A204.1 (cell line): ENCODE measurements around the gene PSMD12.
"Not testable (repeated sequence)": the region's sequence is repeated elsewhere in the genome, so short reads cannot be mapped to it uniquely, and the experiment has no call there.

Experiments
- FAIRE-seq: peaks from 2 replicates; lab custom pipeline; 2012; peaks lifted over from hg19 to GRCh38; lab: Jason Lieb, UNC

PSMD12 gene

DNA sequence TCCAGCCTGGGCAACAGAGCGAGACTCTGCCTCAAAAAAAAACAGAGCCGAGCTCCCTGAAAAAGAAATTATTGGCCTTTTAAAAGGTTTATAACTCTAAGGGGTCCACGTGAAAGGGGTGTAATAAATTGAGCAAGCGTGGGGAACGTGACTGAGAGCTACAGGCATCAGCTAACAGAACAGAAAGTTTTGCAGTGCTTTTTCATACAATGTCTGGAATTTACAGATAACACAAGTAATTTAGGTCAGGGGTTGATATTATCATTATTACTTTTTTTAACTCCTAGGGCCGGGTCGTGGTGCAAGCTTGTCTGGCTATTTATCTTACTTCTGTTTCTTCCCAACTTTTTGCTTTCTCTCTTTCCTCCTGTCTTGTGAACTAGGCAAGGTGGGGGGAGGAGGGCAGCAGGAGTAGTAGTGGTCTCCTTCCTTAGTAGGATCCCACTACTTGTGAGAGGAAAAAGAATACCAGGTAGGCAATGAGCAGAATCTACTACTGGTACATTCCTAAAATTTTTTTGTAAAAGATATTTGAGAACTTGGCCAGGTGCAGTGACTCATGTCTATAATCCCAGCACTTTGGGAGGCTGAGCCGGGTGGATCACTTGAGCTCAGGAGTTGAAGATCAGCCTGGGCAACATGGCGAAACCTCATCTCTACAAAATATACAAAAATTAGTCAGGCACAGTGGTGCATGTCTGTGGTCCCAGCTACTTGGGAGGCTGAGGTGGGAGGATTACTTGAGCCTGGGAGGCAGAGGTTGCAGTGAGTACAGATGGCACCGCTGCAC, 60.7 kb downstream of the PSMD12 start:
- not testable (repeated sequence) for FAIRE-seq

DNA sequence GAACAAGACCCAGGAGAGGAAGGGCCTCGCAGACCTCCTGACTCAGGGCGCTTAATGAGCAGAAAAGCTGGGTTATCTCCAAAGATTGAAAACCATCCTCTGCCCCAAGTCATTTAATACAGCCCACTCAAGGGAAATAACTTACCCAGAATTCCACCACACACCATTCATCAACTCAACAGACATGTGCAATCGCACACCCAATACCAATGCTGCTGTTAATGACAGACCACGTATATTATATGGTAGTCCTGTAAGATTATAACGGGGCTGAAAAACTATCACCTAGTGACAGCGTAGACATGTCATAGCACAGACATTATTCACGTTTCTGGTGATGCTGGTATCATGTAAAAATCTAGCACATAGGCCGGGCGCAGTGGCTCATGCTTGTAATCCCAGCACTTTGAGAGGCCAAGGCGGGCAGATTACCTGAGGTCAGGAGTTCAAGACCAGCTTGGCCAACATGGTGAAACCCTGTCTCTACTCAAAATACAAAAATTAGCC, 68.9 kb downstream of the PSMD12 start:
- no peak for FAIRE-seq

DNA sequence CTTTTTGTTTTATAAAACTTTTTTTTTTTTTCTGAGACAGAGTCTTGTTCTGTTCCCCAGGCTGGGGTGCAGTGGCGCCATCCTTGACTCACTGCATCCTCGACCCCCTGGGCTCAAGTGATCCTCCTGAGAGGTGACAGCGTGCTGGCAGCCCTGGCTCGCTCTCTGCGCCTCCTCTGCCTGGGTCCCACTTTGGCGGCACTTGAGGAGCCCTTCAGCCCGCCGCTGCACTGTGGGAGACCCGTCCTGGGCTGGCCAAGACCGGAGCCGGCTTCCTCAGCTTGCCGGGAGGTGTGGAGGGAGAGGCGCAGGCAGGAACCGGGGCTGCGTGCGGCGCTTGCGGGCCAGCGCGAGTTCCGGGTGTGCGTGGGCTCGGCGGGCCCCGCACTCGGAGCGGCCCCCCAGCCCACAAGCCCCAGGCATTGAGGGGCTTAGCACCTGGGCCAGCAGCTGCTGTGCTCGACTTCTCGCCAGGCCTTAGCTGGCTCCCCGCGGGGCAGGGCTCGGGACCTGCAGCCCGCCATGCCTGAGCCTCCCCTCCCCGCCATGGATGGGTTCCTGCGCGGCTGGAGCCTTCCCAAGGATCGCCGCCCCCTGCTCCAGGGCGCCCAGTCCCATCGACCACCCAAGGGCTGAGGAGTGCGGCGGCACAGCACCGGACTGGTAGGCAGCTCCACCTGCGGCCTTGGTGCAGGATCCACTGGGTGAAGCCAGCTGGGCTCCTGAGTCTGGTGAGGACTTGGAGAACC, 71.8 kb downstream of the PSMD12 start:
- FAIRE-seq: no peak

DNA sequence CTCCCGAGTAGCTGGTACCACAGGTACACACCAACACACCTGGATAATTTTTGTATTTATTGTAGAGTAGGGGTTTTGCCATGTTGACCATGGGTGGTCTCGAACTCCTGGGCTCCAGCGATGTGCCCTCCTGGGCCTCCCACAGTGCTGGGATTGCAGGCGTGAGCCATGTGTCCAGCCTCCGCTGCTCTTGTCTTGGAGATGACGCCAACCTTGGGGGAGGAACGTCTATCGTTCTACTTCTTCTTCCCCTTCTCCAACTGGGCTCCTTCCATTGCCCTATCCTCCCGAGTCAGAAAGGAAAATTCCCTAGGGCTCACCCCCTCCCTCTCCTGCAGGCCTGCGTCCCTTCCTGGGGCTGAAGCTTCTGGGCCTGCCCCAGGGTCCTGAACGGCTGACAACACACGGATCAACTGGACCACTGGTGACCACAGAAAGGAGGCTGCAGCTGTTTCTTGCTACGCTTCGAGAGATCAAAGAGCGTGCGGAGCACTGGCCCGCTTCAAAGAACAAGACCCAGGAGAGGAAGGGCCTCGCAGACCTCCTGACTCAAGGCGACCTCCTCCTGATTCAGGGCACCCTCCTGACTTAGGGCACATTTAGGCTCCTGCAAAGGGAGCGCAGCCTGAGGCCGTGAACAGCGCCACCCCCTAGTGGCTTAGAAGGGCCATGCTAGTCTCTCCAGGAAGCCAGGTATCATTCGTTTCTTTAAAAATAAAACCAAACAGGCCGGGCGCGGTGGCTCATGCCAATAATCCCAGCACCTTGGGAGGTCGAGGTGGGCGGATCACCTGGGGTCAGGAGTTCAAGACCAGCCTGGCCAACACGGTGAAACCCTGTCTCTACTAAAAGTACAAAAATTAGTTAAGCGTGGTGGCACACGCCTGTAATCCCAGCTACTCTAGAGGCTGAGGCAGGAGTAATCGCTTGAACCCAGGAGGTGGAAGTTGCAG, 72.8 kb downstream of the PSMD12 start:
- FAIRE-seq: no peak

DNA sequence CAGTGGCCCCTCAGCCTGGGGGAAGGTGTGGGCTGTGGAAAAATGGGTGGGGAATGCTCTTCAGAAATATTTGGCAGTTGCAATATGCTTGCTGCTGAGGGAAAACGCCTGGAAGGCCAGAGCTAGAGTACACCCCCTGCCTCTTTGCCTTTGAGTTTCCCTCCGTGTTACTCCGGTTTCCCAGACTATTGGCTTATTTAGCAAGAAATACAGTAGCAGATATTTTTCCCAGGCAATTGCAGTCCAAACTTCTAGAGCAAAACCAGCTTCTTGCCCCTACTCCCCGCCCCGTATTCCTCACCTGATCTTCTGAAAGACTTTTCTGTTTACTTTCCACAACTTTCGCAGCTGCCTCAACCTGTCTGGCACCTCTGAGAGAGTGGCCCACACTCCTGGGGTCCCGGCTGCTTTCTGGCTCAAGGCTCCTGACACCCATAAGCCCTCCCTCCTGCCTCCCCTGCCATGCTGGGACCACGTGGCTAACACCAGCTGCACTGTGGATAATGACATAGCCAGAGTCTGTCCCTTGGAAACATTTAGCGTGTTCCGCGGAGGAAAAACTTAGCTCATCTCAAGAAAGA, 75.6 kb downstream of the PSMD12 start:
- no peak for FAIRE-seq

DNA sequence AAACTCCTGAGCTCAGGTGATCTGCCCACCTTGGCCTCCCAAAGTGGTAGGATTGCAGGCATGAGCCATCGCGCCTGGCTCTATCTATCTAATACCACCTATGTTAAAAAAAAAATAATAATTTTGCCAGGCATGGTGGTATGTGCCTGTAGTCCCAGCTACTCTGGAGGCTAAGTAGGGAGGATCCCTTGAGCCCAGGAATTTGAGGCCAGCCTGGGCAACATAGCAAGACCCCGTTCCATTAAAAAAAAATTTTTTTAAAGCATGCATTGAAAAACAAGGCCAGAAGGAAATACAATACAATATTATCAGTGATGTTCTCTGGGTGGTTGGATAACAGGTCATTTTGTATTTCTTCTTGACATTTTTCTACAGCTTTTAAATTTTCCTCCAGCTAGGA, 76.1 kb downstream of the PSMD12 start:
- FAIRE-seq: no peak

DNA sequence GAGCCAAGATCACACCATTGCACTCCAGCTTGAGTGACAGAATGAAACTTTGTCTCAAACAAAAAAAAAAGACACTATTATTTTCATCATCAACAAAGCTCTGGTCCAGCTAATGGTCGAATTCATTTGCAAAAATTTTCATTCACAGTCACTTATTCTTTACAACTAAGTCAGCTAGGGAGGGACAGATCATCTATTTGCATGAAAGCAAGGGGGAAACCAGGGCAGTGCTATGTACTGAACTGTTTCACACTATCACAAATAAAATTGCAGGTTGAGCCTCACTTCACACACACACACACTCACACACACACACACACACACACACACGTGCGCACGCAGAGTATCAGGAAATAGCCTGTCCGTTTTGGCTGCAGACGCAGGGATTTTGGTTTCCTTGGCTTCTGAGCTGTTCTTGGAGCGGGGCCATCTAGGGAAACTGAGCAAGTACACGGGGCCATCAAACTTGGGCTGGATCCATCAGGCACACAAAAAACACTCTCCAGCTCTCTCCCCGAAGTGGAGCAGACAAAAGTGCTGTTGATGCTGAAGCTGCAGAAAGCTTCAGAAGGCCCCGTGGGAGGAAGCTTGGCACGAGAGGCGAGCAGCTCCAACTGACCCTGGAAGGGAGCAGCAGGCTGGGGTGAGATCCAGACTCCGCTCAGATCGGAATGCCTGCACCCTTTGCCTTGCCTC, 77.0 kb downstream of the PSMD12 start:
- FAIRE-seq: no peak
